GM08714 (cell line): ENCODE measurements around the gene KIF1A.

ENCODE experiments used
- H3K4me3 ChIP-seq: fragments of 200-500 bp; sonication (Bioruptor generic); 2 replicates; pipeline ENCODE4 v1.5.1; 2014; ENCODE audit warnings: mild to moderate bottlenecking, low read length, inconsistent platforms
- ZNF274 ChIP-seq: IDR thresholded peaks from 2 replicates; pipeline ENCODE4 v1.6.1; 2012; ENCODE audit warnings: mild to moderate bottlenecking, low read depth, low read length

KIF1A gene

DNA sequence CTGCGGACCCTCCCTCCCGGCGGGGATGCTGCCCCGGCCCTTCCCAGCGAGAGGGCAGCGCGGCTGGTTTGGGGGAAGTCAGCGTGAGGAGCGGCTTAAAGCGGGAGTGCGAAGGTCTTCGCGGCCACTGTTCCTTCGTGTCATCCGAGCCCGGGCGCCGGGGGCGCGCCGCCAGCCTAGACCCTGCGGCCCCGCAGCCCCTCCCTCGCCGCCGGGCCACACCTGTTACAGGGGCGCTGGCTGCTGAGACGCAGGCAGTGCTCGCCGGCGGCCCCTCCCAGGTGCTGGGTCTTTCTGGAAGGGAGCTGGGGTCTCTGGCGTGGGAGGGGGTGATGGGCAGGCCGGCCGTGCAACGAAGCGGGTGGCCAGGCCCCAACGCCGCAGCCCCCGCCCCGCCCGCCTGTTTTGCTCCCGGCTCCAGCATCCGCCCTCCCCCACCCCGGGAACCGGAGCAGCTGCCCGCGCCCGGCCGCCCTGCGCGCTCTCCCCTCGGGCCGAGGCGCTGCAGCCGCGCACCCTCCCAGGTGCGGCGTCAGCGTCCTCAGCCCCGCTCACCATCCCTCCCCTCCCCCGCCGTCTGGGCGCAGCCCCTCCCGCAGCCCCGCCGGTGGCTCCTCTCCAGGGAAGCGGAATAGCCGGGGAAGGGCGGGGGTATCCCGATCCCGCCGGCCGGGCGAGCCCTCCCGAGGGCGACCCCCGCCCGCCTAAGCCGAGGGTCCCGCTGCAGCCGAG lies 727 bp downstream of the KIF1A start:
- H3K4me3 ChIP-seq = no peak overlapping the region
- TF ChIP-seq ZNF274 = no peak

- TF ChIP-seq ZNF274 = no peak
- no peak overlapping the region for H3K4me3 ChIP-seq
Measured at GRCh38 chr2:240818293-240819125, 1.5 kb downstream of the KIF1A start.

DNA sequence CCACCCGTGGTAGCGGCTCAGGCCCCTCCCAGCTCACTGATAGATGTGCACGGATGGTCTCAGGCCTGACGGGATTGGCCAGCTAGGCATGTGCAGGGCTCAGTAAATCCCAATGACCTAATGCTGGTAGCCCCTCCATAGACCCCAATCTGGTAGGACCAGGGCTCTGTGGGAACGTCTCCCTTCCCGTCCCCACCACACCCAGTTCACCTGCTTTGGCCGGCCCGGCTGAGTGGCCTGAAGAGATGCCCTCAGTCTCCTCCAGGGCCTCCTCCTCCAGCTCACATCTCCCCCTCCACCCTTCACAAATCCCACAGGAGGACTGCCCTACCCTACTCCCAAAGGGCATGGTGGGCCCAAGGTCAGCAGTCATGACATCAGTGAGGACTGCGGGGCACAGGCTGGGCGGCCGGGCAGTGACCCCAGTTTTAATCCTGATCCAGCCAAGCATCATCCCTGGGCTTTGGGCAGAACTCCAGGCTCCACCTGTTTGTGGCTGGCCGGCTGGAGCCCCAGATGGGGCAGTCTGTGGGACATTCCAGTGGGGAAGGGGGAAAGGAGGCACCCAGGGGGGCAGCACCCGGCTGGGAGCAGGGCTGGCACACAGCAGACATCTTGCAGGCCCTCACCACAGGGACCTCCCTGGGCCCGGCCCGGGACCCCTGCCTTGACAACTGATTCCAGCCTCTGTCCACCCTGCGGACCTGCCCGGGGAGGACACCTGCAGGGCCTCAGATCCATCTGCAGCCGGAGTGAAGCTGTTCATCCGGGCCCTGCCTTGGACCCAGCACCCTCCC lies 2.3 kb downstream of the KIF1A start:
- no peak for TF ChIP-seq ZNF274
- H3K4me3 ChIP-seq = no peak overlapping the region

GRCh38 chr2:240816584-240817495 lies 3.2 kb downstream of the KIF1A start:
- no peak overlapping the region for H3K4me3 ChIP-seq
- no peak for TF ChIP-seq ZNF274

DNA sequence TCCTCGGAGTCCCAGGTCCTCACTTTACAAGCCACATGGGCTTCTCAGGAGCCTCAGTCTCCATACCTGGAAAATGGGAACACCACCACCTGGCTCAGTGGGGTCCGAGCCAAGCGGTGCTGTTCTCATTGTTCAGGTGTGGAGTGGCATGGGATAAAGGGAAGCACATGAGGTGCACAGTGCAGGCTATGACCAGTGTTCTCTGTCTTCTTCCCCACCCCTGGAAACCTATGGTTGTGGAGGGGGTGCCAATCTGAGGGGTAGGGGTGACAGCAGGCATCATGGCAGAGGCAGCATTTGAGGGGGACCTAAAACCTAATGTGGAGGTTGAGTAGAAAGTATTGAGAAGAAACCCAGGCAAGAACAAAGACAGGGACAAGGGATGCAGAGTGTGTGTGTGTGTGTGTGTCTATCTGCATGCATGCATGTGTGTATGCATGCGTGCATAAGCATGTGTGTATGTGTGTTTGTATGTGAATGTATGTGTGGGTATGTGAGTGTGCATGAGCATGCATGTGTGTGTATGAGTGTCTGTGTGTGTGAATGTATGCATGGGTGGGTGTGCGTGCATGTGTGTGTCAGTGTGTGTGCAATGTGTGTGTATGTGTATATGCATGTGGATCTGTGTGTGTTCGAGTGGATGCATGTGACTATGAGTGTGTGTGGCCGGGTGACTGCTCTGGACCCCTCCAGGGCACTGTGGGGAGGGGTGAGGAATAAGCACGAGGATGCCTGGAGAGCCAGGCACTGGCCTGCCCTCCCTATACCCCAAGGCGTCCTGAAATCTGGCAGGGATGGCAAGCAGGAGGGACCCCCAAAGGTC lies 4.0 kb downstream of the KIF1A start:
- no peak for TF ChIP-seq ZNF274
- H3K4me3 ChIP-seq = no peak overlapping the region

DNA sequence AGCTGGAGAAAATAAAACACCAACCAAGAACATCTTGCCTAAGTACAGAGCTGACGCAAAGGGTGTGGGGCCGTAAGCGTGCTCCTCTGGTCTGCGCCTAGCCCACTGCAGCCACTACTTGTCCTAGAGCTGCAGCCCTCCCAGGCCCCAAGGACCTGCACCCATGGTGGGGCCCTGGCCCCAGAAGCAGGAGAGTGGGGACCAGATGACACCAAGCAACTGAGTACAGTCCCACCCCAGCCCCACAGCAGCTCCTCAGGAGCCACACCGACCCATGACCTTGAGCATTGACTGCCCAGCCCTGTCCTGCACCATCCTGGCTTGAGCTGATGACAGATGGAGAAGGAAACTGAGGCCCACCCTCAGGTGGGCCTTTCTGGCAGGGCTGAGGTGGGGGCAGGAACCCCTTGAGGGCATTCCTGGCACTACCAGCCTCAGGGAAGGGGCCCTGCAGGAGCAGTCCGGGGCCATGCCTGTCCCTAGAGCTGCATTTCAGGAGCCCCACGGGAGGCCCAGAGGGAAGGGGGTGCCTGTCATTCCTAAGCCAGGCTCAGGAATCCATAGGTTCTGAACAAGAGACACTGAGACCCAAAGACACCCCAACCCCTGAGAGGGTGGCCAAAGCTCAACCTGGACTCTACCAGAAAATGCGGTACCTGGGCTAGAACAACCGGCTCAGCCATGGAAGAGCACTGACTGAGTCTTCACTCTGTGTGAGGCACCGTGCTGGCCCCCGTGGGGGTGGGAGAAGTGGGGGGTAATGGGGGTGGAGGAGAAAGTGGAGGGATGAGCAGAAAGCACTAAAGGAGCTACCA lies 4.9 kb downstream of the KIF1A start:
- TF ChIP-seq ZNF274 = no peak
- no peak overlapping the region for H3K4me3 ChIP-seq

DNA sequence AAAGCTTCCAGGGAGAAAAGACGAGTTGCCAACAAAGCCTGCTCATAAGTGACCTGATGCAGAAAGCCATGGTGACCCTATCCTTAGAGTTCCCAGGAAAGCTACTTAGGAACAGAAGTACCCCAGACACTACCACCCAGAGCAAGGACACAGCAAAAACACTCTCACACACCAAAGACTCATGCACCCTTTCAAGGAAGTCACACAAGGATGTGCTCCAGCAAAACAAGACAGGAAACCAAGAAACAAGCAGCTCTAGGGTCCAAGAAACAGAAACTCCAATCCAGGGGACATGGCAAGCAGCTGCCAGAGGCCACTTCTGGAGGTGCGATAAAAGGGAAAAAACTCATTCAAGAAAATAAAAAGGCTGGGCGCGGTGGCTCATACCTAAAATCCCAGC lies 5.7 kb downstream of the KIF1A start:
- no peak overlapping the region for H3K4me3 ChIP-seq
- no peak for TF ChIP-seq ZNF274

GRCh38 chr2:240813231-240813921 lies 6.6 kb downstream of the KIF1A start:
- no peak for TF ChIP-seq ZNF274
- no peak overlapping the region for H3K4me3 ChIP-seq

DNA sequence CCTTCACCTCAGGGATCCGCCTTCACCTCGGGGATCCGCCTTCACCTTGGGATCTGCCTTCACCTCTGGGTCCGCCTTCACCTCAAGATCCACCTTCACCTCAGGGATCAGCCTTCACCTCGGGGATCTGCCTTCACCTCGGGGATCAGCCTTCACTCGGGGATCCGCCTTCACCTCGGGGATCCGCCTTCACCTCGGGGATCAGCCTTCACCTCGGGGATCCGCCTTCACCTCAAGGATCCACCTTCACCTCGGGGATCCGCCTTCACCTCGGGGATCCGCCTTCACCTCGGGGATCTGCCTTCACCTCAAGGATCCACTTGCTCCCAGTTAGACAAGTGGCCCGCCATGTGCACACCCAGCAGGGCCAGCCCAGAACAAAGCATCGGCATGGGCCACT lies 7.3 kb downstream of the KIF1A start:
- no peak overlapping the region for H3K4me3 ChIP-seq
- no peak for TF ChIP-seq ZNF274

GRCh38 chr2:240812301-240812680 lies 7.7 kb downstream of the KIF1A start:
- no peak for TF ChIP-seq ZNF274
- H3K4me3 ChIP-seq = no peak overlapping the region
